Lower leg skin (tissue), 3 donors: ENCODE data around the gene MYL4.

ENCODE experiments used
- POLR2A ChIP-seq, 2 donors: fragments of 450-650 bp; IDR thresholded peaks; one replicate each; pipeline ENCODE4 v1.6.1; 2016 to 2017; ENCODE audit warnings: antibody characterized with exemption in 2 of 2, mild to moderate bottlenecking in 1 of 2, moderate library complexity in 1 of 2
- TF ChIP-seq, protein P1 (sequence below), 3 donors: fragments of 450-650 bp; IDR thresholded peaks; one replicate each; pipeline ENCODE4 v1.5.1; 2016; ENCODE audit warnings: antibody characterized with exemption in 3 of 3, mild to moderate bottlenecking in 3 of 3, moderate library complexity in 2 of 3

DNA sequence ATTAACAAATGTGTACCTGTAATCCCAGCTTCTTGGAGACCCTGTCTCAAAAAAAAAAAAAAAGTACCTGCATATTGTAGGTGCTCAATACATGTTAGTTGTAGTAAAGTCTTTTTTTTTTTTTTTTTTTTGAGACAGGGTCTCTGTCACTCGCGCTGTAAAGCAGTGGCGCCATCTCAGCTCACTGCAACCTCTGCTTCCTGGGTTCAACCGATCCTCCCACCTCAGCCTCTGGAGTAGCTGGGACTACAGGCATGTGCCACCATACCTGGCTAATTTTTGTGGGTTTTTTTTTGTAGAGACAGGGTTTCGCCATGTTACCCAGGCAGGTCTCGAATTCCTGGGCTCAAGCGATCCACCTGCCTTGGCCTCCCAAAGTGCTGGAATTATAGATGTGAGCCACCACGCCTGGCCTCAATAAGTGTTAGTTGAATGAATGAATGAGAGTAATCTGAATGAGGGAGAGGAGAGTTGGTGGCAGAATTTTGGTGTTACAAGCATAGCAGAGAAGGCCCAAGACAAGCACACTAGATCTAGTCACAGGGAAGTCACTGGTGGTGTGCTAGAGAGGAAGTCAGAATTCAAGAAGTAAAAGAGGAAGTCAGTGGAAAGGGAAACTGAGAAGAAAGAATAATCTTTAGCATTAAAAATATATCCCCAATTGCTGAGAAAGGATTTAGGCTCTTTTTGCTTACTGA lies 9.4 kb upstream of the MYL4 start:
- TF ChIP-seq, protein P1, sequence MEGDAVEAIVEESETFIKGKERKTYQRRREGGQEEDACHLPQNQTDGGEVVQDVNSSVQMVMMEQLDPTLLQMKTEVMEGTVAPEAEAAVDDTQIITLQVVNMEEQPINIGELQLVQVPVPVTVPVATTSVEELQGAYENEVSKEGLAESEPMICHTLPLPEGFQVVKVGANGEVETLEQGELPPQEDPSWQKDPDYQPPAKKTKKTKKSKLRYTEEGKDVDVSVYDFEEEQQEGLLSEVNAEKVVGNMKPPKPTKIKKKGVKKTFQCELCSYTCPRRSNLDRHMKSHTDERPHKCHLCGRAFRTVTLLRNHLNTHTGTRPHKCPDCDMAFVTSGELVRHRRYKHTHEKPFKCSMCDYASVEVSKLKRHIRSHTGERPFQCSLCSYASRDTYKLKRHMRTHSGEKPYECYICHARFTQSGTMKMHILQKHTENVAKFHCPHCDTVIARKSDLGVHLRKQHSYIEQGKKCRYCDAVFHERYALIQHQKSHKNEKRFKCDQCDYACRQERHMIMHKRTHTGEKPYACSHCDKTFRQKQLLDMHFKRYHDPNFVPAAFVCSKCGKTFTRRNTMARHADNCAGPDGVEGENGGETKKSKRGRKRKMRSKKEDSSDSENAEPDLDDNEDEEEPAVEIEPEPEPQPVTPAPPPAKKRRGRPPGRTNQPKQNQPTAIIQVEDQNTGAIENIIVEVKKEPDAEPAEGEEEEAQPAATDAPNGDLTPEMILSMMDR (IDR thresholded peaks at IDR 0.05): no peak
- TF ChIP-seq POLR2A (IDR thresholded peaks at IDR 0.05): no peak
